Peyer's patch (tissue), 4 donors: ENCODE data around the gene JTB.
"Not testable (repeated sequence)": the region's sequence is repeated elsewhere in the genome, so short reads cannot be mapped to it uniquely, and the experiment has no call there.

Experiments
- POLR2A ChIP-seq, 2 donors: fragments of 450-650 bp; IDR thresholded peaks; one replicate each; pipeline ENCODE4 v1.5.1; 2017; ENCODE audit warnings: antibody characterized with exemption in 2 of 2, mild to moderate bottlenecking in 2 of 2, moderate library complexity in 2 of 2
- TF ChIP-seq, protein P1 (sequence below), 6 experiments: fragments of 450-650 bp in 4 of 6; fragments of 200-600 bp in 2 of 6; sonication (generic) in 1 of 6; IDR thresholded peaks; one replicate each; pipeline ENCODE4 v1.5.1; 2017 to 2019; ENCODE audit warnings: antibody characterized with exemption in 6 of 6, mild to moderate bottlenecking in 3 of 6, moderate library complexity in 1 of 6

DNA sequence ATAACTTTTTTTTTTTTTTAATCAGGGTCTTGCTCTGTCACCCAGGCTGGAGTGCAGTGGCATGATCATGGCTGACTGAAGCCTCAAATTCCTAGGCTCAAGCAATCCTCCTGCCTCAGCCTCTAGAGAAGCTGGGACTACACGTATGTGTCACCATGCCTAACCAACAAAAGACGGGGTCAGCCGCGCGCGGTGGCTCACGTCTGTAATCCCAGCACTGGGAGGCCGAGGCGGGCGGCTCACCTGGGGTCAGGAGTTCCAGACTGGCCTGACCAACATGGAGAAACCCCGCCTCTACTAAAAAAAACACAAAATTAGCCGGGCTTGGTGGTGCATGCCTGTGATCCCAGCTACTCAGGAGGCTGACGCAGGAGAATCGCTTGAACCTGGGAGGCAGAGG, 35.1 kb upstream of the JTB start:
- TF ChIP-seq, protein P1, sequence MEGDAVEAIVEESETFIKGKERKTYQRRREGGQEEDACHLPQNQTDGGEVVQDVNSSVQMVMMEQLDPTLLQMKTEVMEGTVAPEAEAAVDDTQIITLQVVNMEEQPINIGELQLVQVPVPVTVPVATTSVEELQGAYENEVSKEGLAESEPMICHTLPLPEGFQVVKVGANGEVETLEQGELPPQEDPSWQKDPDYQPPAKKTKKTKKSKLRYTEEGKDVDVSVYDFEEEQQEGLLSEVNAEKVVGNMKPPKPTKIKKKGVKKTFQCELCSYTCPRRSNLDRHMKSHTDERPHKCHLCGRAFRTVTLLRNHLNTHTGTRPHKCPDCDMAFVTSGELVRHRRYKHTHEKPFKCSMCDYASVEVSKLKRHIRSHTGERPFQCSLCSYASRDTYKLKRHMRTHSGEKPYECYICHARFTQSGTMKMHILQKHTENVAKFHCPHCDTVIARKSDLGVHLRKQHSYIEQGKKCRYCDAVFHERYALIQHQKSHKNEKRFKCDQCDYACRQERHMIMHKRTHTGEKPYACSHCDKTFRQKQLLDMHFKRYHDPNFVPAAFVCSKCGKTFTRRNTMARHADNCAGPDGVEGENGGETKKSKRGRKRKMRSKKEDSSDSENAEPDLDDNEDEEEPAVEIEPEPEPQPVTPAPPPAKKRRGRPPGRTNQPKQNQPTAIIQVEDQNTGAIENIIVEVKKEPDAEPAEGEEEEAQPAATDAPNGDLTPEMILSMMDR (IDR thresholded peaks at IDR 0.05) = not testable (repeated sequence)
- not testable (repeated sequence) for TF ChIP-seq POLR2A (IDR thresholded peaks at IDR 0.05)
